Spleen (tissue), 11 donors: ENCODE data around the gene PSMD7. TPM values are rescaled to one million over a fixed set of nuclear protein-coding genes. Genes with fewer than 3 reads are reported as not detected.

ENCODE experiments used
- DNase-seq: peaks from one replicate; pipeline ENCODE4 v3.0.0-alpha.2; 2020
- H3K27ac ChIP-seq, 8 donors: fragments of 200-600 bp; sonication (generic) in 7 of 8; 1 replicate in 4 of 8; 2 replicates in 4 of 8; pipeline versions ENCODE4 v1.5.0 to v1.8.0; 2016 to 2021; ENCODE audit warnings: inconsistent platforms in 4 of 8, mild to moderate bottlenecking in 4 of 8, moderate library complexity in 1 of 8
- H3K27me3 ChIP-seq, 7 donors: fragments of 200-600 bp; sonication (generic) in 6 of 7; replicated peaks in 1 of 7; 1 replicate in 4 of 7; 2 replicates in 3 of 7; pipeline versions ENCODE4 v1.5.0 to v1.8.0; 2016 to 2021; ENCODE audit warnings: inconsistent platforms in 3 of 7, mild to moderate bottlenecking in 1 of 7
- H3K36me3 ChIP-seq, 6 donors: fragments of 200-600 bp; sonication (generic) in 5 of 6; 1 replicate in 4 of 6; 2 replicates in 2 of 6; pipeline versions ENCODE4 v1.5.0 to v1.8.0; 2016 to 2021; ENCODE audit warnings: inconsistent platforms in 2 of 6
- H3K4me1 ChIP-seq, 6 donors: fragments of 200-600 bp; sonication (generic) in 5 of 6; 1 replicate in 3 of 6; 2 replicates in 3 of 6; pipeline versions ENCODE4 v1.5.0 to v1.8.0; 2016 to 2021; ENCODE audit warnings: inconsistent platforms in 3 of 6
- H3K4me3 ChIP-seq, 8 donors: fragments of 200-600 bp; sonication (generic) in 7 of 8; 1 replicate in 4 of 8; 2 replicates in 4 of 8; pipeline versions ENCODE4 v1.5.0 to v1.8.0; 2016 to 2021; ENCODE audit warnings: inconsistent platforms in 4 of 8, mild to moderate bottlenecking in 4 of 8, moderate library complexity in 2 of 8
- H3K9me3 ChIP-seq, 8 donors: fragments of 200-600 bp; sonication (generic) in 7 of 8; 1 replicate in 4 of 8; 2 replicates in 4 of 8; pipeline versions ENCODE4 v1.5.0 to v1.8.0; 2016 to 2021; ENCODE audit warnings: inconsistent platforms in 4 of 8
- POLR2A ChIP-seq, 3 donors: fragments of 450-650 bp; IDR thresholded peaks; one replicate each; pipeline ENCODE4 v1.5.1; 2017; ENCODE audit warnings: antibody characterized with exemption in 3 of 3, mild to moderate bottlenecking in 1 of 3
- POLR2AphosphoS5 ChIP-seq, 3 donors: sonication (generic); formaldehyde crosslinking; IDR thresholded peaks; one replicate each; pipeline ENCODE4 v1.5.1; 2017; ENCODE audit warnings: antibody characterized with exemption in 3 of 3
- WGBS, 5 donors: extraction: QIAGEN DNeasy Blood & Tissue Kit in 3 of 5; methylation state at CpG; one replicate each; pipeline versions ENCODE4 v1.1.5 to v1.1.7; 2013 to 2018; 5-methylcytosine and 5-hydroxymethylcytosine counted together
- intact Hi-C: fragments of 100-400 bp; cut with DNase I; formaldehyde crosslinking; loops from one replicate; pipeline ENCODE4 v1.15.0; 2023; ENCODE audit warnings: low total_unique reads
- polyA plus RNA-seq, 3 donors: library from polyadenylated mRNA; stranded (reverse); fragments of 200-250 nt; gene quantifications; one replicate each; pipeline ENCODE4 v1.2.1, GENCODE V29; 2013
- total RNA-seq, 7 donors: library from RNA; depleted of rRNA in 3 of 7; stranded (reverse); fragments of >200 nt in 3 of 7; fragmentation: NEBNext Ultra II Directional in 4 of 7; extraction: Animal tissue kit (Norgen Biotek cat#: 25700) in 4 of 7; gene quantifications; one replicate each; pipeline versions ENCODE4 v1.1.0 to v1.2.1, GENCODE V29; 2016 to 2021
- TF ChIP-seq, protein P1 (sequence below), 11 experiments: fragments of 200-600 bp in 7 of 11; fragments of 450-650 bp in 4 of 11; sonication (generic) in 4 of 11; IDR thresholded peaks in 8 of 11; conservative IDR thresholded peaks in 3 of 11; 1 replicate in 7 of 11; 2 replicates in 4 of 11; pipeline versions ENCODE4 v1.4.0 to v1.8.0; 2016 to 2021; ENCODE audit warnings: antibody characterized with exemption in 11 of 11, inconsistent platforms in 4 of 11, mild to moderate bottlenecking in 1 of 11
- donor health status: healthy with polysubstance abuse.
- donor health status: DM: no; HTN: no; CAD: no; lungs with moderate emphysema.
- donor health status: DM: no; HTN: no; CAD: no.
- donor health status: Bipolar disorder and iron deficiency.
- donor health status: healthy.
- donor health status: DM: no; HTN: no; CAD: no.
- donor health status: DM: yes; HTN: yes; CAD: no.

The PSMD7 gene
- total and polyA plus RNA-seq, 10 donors: 40.5 to 61.1 (median 48.9) TPM

DNA sequence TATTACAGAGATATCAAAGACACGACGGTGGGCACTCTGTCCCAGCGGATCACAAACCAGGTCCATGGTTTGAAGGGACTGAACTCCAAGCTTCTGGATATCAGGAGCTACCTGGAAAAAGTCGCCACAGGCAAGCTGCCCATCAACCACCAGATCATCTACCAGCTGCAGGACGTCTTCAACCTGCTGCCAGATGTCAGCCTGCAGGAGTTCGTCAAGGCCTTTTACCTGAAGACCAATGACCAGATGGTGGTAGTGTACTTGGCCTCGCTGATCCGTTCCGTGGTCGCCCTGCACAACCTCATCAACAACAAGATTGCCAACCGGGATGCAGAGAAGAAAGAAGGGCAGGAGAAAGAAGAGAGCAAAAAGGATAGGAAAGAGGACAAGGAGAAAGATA lies 8.7 kb downstream of the PSMD7 start:
- 91 to 94% (median 92%) methylated on average over 11 of the region's 11 CpGs for WGBS, 5 donors
- Histone ChIP-seq H3K4me1 (peaks cover 0 to 14% (median 0%) of the 10 kb centered on the region in 6 donors), H3K9me3 (no peaks in the 10 kb centered on the region), H3K27ac (no peak overlapping the region), H3K4me3 (no peak overlapping the region), H3K27me3 (no peaks in the 10 kb centered on the region), H3K36me3 (peaks cover 10 to 84% (median 80%) of the 10 kb centered on the region in 6 donors)
- DNase-seq: no peak
- TF ChIP-seq POLR2AphosphoS5 (IDR thresholded peaks at IDR 0.05) (no peak), POLR2A (IDR thresholded peaks at IDR 0.05) (no peak)
- TF ChIP-seq, protein P1, sequence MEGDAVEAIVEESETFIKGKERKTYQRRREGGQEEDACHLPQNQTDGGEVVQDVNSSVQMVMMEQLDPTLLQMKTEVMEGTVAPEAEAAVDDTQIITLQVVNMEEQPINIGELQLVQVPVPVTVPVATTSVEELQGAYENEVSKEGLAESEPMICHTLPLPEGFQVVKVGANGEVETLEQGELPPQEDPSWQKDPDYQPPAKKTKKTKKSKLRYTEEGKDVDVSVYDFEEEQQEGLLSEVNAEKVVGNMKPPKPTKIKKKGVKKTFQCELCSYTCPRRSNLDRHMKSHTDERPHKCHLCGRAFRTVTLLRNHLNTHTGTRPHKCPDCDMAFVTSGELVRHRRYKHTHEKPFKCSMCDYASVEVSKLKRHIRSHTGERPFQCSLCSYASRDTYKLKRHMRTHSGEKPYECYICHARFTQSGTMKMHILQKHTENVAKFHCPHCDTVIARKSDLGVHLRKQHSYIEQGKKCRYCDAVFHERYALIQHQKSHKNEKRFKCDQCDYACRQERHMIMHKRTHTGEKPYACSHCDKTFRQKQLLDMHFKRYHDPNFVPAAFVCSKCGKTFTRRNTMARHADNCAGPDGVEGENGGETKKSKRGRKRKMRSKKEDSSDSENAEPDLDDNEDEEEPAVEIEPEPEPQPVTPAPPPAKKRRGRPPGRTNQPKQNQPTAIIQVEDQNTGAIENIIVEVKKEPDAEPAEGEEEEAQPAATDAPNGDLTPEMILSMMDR (IDR thresholded peaks at IDR 0.05 in 8 of 11, conservative IDR thresholded peaks at IDR 0.05 in 3 of 11): no peak
- intact Hi-C loops: no loop called here

DNA sequence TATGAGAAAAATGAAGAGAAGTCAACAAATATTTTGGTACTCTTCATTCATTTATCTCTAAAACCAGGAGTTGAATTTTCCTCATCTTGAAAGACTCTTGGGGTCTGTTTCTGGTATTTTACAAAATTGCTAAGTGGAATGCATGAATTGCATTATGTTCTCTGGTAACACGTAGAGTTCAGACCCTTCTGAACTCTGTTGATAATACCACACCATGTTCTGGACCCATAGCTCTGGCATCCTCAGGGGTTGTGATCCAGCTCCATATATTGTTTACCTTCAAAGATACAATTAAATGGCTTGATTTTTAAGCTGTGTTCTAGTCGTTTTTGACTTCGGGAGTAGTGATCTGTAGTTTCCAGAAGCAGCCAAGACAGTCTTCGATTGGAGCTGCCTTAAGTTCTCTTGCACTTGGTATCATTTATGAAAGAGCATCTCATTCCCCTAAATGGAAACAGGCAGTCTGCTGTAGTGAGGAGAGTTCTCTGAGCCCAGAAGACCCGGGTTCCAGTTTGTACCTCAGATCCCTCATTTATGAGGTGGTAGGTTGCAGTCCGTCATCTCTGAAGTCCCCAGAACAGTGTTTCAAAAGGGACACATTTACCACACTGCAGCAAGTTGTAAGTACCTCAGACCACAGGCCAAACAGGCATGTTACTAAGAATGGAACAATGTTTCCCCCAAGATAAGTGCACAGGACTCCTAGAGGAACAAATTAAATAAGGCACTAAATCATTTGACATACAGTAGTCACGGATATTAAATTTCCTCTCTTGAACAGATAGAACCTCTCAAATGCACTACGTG lies 9.6 kb downstream of the PSMD7 start:
- no peak for DNase-seq
- Histone ChIP-seq H3K27ac (no peak overlapping the region), H3K9me3 (no peaks in the 10 kb centered on the region), H3K36me3 (peaks cover 10 to 75% (median 72%) of the 10 kb centered on the region in 6 donors), H3K4me3 (no peak overlapping the region), H3K4me1 (peaks cover 0 to 8% (median 0%) of the 10 kb centered on the region in 6 donors), H3K27me3 (no peaks in the 10 kb centered on the region)
- TF ChIP-seq POLR2AphosphoS5 (IDR thresholded peaks at IDR 0.05) (no peak), POLR2A (IDR thresholded peaks at IDR 0.05) (no peak)
- TF ChIP-seq, protein P1 (IDR thresholded peaks at IDR 0.05 in 8 of 11, conservative IDR thresholded peaks at IDR 0.05 in 3 of 11): no peak
- intact Hi-C loops: no loop called here
- WGBS, 5 donors: 62 to 81% (median 64%) methylated on average over 7 to 8 of the region's 8 CpGs

DNA sequence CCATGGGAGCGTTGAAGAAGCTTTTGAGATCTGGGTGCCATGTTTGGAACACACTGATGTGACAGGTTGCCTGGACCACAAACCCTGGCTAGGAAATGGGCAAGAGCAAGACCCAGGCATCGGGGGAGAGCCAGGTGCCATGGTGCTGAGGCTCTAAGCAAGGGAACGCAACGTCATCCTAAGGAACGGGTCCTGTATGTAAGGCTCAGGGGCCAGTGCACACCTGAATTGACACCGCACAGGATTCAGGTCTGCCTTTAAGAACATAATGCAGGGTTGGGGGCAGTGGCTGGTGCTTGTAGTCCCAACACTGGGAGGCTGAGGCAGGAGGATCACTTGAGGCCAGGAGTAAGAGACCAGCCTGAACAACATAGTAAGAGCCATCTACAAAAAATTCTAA lies 10.8 kb downstream of the PSMD7 start:
- peak in 2 of 3 donors; percentile 32 to 37 for TF ChIP-seq POLR2AphosphoS5 (IDR thresholded peaks at IDR 0.05)
- TF ChIP-seq, protein P1 (IDR thresholded peaks at IDR 0.05 in 8 of 11, conservative IDR thresholded peaks at IDR 0.05 in 3 of 11): no peak
- WGBS, 5 donors: 92 to 97% (median 96%) methylated on average over 6 of the region's 6 CpGs

More for the DNA sequence above, 10.8 kb downstream of the PSMD7 start:
- H3K27ac ChIP-seq: no peak overlapping the region
- no peak for DNase-seq
- H3K27me3 ChIP-seq: no peaks in the 10 kb centered on the region
- no peak overlapping the region for H3K4me3 ChIP-seq
- intact Hi-C loops: no loop called here
- no peaks in the 10 kb centered on the region for H3K9me3 ChIP-seq
- peaks cover 0 to 5% (median 0%) of the 10 kb centered on the region in 6 donors for H3K4me1 ChIP-seq
- H3K36me3 ChIP-seq: peaks cover 10 to 63% (median 60%) of the 10 kb centered on the region in 6 donors
